ENCODE data around the gene CTNNA1. TPM values are rescaled to one million over a fixed set of nuclear protein-coding genes. Genes with fewer than 3 reads are reported as not detected.

CTNNA1 gene
- total and polyA plus RNA-seq, 2 of the 8 experiments (the other 6 are each of a cell fraction or from before 2014, with no cell fraction given): 115 to 349 TPM

DNA sequence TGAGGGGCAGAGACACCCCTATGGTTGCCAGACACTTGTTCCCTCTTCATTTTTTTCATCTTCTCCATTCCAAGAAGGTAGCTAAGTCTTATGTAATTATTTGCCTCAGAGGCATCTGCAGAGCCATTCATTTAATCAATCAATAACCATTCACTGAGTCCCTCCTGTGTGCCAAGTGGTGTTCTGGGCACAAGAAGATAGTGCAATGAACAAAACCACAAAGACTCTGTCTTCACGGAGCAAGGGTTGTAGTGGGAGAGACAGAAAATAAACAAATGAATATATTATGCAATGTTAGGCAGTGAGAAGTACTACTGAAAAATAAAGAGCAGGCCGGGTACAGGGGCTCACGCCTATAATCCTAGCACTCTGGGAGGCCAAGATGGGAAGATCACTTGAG lies 41.4 kb upstream of the CTNNA1 start:
- Histone ChIP-seq H3K56ac (replicated peaks; ENCODE audit: insufficient read length, low read depth, low read length) (no peak overlapping the region), H3K27ac (ENCODE audit: low read depth, low read length) (no peak overlapping the region), H3K4me2 (ENCODE audit: insufficient read depth in 1 of 2, low read depth in 2 of 2, low read length in 2 of 2) (no peak overlapping the region), H2BK5ac (ENCODE audit: low read depth, low read length) (no peak overlapping the region), H2AK5ac (ENCODE audit: low read depth, low read length) (no peak overlapping the region), H2BK12ac (ENCODE audit: low read depth, low read length) (no peak overlapping the region), H2BK120ac (replicated peaks; ENCODE audit: low read depth, low read length) (no peak overlapping the region), H3K27me3 (replicated peaks in 1 of 4; ENCODE audit: control insufficient read depth in 3 of 4, extremely low read depth in 1 of 4, insufficient read depth in 3 of 4, low read length in 3 of 4) (no peaks in the 10 kb centered on the region), H4K8ac (ENCODE audit: extremely low read depth, insufficient read depth, low read length) (no peak overlapping the region), H4K5ac (ENCODE audit: insufficient read length, low read depth, low read length) (no peak overlapping the region), H3K14ac (ENCODE audit: insufficient read length) (no peak overlapping the region), H3K9ac (replicated peaks in 1 of 4; ENCODE audit: extremely low read depth in 1 of 4, low read depth in 3 of 4, low read length in 3 of 4) (no peak overlapping the region), H3K9me3 (ENCODE audit: insufficient read depth in 2 of 2, low read depth in 1 of 2, low read length in 1 of 2) (no peaks in the 10 kb centered on the region), H4K20me1 (replicated peaks in 1 of 2; ENCODE audit: control insufficient read depth in 1 of 2, insufficient read depth in 2 of 2, low read length in 2 of 2) (no peaks in the 10 kb centered on the region), H2BK20ac (ENCODE audit: low read length) (no peak overlapping the region), H3K4me3 (ENCODE audit: extremely low read depth in 1 of 4, insufficient read depth in 2 of 4, low read depth in 3 of 4, low read length in 4 of 4) (no peak overlapping the region), H4K91ac (replicated peaks; ENCODE audit: insufficient read length, low read length) (no peak overlapping the region), H3K79me1 (ENCODE audit: low read depth, low read length) (no peaks in the 10 kb centered on the region), H3K23me2 (ENCODE audit: low read depth, low read length) (no peaks in the 10 kb centered on the region), H3K18ac (ENCODE audit: extremely low read depth, low read length) (no peak overlapping the region), H2AFZ (ENCODE audit: low read length) (no peak overlapping the region), H3K4me1 (replicated peaks in 1 of 4; ENCODE audit: control insufficient read depth in 3 of 4, insufficient read depth in 4 of 4, low read length in 3 of 4) (peaks cover 8 to 20% (median 18%) of the 10 kb centered on the region in 4 experiments; a peak in 6 of 7 replicates), H3K79me2 (ENCODE audit: control insufficient read depth in 1 of 2, insufficient read depth in 2 of 2, low read length in 2 of 2) (no peaks in the 10 kb centered on the region), H3K23ac (ENCODE audit: insufficient read length) (no peak overlapping the region), H2BK15ac (ENCODE audit: low read length) (no peak overlapping the region), H3K4ac (replicated peaks; ENCODE audit: insufficient read length, low read depth, low read length) (no peak overlapping the region), H3K36me3 (ENCODE audit: control insufficient read depth in 2 of 4, insufficient read depth in 4 of 4, low read length in 3 of 4) (no peaks in the 10 kb centered on the region)
- DNase-seq (ENCODE audit: low read depth in 1 of 2, low spot score in 2 of 2) (no peak), FAIRE-seq (no peak)
- ChIA-PET CTCF (ENCODE audit: partially characterized antibody) (interaction anchor here (0.9 to 1.3 kb wide), 2 partner anchors 10 to 115 kb away, joined by 3 to 5 read pairs; no protein-coding TSS in a partner anchor), POLR2A (ENCODE audit: partially characterized antibody) (no interaction called here)
- TF ChIP-seq FOSL1 (IDR thresholded peaks at IDR 0.05; ENCODE audit: insufficient read depth, low read depth, low read length) (no peak), SRF (IDR thresholded peaks at IDR 0.05; ENCODE audit: low read depth, low read length) (no peak), SIN3A (conservative IDR thresholded peaks at IDR 0.05 in 1 of 2, IDR thresholded peaks at IDR 0.05 in 1 of 2; ENCODE audit: low read depth in 1 of 2, low read length in 2 of 2) (no peak), SUZ12 (IDR thresholded peaks at IDR 0.05; ENCODE audit: low read length) (no peak), NANOG (IDR thresholded peaks at IDR 0.05; ENCODE audit: insufficient read depth, low read depth, low read length, poor library complexity, severe bottlenecking) (no peak)
- 84% methylated on average over 3 of the region's 3 CpGs; no CpG with 5 or more reads in 1 of the 2 experiments for WGBS, 2 experiments (ENCODE audit: extremely low coverage in 1 of 2, insufficient coverage in 1 of 2, insufficient read length in 1 of 2, insufficient replicate concordance in 2 of 2, low coverage in 1 of 2, low lambda C conversion rate in 2 of 2, missing lambda C conversion rate in 1 of 2)
